Measurements from ENCODE around the gene TOMM6.
"Not testable (repeated sequence)": the region's sequence is repeated elsewhere in the genome, so short reads cannot be mapped to it uniquely, and the experiment has no call there.

TOMM6 gene

GRCh38 chr6:41763470-41763869, 24.0 kb upstream of the TOMM6 start:
- no peak for DNase-seq (ENCODE audit: low read depth in 2 of 2)

GRCh38 chr6:41766043-41766664, 21.3 kb upstream of the TOMM6 start:
- not testable (repeated sequence) for DNase-seq (ENCODE audit: low read depth in 2 of 2)

- DNase-seq (ENCODE audit: low read depth in 2 of 2) = no peak
Measured at GRCh38 chr6:41767112-41767833, 20.2 kb upstream of the TOMM6 start.

DNA sequence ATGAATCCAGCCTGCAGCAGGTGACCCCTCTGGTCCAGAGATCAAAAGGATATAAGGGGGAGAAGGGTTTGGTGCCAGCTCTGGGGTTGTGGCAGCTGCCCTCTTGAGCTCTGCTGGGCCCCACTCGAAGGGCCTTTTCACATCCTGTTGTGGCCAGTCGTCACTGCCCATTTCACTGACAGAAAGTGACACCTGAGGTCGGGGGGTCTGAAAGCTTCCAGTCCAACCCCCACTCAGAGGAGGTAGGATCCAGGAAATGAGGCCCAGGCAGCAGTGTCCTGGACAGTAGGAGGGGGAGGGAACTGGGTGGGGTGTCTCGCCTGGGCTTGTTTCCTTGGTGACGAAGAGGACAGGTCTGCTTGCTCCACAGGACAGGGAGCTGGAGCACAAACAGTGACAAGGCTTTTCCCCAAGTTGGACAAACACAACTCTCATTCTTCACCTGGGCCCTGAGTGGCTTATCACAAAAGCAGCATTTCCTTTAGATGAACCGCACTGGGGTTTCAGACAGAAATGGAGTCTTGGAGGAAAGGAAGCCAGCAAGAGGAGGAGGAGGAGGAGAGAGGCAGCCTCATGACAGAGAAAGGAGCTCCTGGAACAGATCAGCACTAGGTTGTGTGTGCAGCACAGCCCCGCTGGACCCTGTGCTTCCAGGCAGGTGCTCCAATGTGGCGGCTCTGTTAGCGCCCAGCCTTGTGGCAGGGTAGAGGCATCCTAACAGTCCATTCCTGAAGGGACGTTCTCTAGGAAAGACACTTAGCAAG, 18.8 kb upstream of the TOMM6 start:
- no peak for DNase-seq (ENCODE audit: low read depth in 2 of 2)

GRCh38 chr6:41769376-41769775, 18.1 kb upstream of the TOMM6 start:
- no peak for DNase-seq (ENCODE audit: low read depth in 2 of 2)

DNA sequence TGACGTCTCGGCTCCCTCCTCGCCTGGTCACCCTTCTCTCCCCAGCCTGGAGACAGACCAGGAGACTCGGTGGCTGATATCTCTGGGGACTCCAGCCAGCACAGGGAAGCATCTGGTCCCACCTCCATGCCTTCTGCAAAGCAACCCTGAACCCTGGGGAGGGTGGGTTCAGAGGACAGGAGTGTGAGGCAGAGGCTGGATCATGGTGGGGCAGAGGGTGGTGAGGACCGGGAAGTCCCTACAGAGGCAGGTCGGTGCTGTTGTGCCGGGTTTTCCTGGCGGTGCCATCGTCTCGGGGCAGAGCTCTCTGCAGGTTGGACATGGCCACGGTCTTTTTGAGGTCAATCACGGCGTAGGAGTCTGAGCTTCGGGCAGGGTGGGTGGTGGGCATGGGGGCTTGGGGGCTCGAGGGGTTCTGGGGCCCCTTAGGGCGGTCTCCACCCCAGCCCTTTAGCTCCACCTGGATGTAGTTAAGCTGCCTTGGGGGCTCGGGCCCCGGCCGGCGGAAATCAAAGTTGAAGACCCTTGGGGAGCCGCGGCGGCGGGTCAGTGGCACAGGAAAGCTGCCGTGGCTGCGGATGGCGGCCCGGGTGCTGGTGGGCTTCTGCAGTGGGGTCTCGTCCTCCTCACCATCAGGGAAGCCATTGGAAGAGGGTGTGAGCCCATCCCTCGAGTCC, 17.0 kb upstream of the TOMM6 start:
- DNase-seq (ENCODE audit: low read depth in 2 of 2) = no peak

DNA sequence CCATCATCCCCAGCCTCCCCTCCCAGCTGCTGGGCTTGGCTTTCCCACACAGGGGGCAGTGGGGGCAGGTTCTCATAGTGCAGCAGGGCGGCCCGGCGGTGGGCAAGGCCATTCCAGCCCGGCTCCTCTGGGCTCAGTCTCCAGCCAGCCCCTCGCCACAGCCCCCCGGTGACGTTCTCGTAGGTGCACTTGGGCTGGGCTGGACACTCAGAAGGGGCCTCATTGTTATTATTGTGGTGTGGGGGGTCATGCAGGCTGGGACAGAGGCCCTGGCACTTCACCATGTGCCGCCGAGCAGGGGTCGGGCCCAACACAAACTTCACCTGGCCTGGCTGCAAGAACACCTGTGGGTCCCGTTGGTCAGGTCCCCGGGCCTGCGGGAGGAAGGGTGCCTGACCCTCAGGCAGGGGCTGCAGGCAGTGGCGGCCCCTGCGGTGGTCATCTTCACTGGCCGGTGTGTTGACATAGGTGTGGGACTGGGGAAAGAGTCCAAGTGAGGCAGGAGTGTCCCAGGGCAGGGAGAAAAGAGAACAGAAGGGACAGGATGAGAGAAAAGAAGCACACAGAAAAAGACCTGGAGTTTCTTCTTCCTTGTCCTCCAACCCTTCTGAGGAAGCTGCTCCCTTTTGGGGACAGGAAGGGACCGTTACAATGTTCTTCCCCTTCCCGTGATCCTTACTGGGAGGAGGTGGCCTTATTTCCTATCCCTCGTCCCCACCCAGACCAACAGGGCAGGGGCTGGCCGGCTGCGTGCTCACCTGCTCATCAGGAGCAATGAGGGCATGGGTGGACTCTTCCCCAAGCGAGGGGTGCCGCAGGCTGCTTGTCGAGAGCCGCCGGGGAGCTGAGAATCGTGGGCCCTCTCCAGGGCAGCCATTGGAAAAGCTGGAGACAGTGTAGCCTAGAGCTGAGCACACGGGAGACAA, 16.2 kb upstream of the TOMM6 start:
- DNase-seq (ENCODE audit: low read depth in 2 of 2) = no peak

GRCh38 chr6:41774841-41775240, 12.7 kb upstream of the TOMM6 start:
- no peak for DNase-seq (ENCODE audit: low read depth in 2 of 2)

DNA sequence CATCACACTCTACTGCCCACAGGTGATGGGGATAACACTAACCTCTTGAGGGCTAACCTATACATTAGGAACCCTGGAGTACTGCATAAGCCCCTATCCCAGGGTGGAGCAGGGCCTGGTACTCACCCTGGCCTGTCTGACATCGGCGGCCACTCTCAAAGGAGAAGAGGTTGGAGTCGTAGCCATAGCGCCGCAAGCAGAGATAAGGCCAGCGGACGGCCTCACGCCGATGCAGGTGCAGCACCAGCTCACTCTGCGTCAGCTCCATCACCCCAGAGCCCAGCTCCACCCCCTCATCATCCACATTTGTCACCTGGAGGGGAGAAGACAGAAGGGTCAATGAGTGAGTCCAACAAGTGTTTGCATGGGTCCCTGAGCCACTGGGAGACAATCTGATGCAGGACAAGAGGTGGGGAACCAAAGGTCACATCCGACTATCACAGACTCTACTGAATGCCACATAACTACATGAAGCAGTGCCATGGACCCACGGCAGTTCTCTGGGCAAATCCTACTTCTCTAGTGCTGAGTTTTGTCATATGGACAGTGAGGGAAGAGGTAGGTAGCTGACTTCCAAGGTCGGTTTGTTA, 12.1 kb upstream of the TOMM6 start:
- DNase-seq (ENCODE audit: low read depth in 2 of 2) = no peak

GRCh38 chr6:41777551-41778285, 9.8 kb upstream of the TOMM6 start:
- no peak for DNase-seq (ENCODE audit: low read depth in 2 of 2)

DNA sequence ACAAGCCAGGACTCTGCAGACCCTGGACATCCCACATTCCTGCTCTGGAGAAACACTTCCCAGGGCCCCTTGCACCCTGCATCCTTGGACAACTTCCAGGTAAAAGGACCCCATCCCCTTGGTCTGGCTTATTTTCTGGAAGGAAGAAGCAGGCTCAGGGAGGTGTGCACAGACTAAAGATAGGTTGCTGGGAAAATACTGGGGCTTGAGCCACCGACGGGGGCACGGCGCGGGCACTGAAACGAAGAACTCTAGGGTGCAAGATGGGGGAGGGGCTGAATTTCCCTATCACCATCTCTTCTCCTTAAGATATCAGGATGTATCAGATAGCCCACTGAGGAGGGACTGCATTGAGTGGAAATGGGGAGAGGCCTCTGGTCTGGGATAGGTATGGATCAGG, 8.6 kb upstream of the TOMM6 start:
- no peak for DNase-seq (ENCODE audit: low read depth in 2 of 2)

DNA sequence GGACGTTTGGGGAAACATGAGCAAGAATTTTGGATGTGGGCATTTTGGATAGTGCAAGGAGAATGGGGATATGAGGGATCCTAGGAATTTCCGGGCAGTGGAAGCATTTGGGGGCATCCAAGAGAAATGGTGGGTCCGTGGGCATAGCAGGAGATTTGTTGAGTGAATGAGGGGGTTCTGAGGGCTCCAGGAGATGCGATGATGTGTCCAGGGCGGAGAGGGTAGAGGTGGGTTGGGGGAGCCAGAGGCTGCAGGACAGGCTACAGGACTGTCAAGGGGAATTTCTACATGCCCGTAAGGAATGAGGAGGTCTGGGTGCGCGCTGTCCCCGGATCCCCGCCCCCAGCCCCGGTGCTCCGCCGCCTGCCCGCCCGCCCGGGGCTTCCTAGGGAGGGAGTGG, 8.2 kb upstream of the TOMM6 start:
- no peak for DNase-seq (ENCODE audit: low read depth in 2 of 2)

DNA sequence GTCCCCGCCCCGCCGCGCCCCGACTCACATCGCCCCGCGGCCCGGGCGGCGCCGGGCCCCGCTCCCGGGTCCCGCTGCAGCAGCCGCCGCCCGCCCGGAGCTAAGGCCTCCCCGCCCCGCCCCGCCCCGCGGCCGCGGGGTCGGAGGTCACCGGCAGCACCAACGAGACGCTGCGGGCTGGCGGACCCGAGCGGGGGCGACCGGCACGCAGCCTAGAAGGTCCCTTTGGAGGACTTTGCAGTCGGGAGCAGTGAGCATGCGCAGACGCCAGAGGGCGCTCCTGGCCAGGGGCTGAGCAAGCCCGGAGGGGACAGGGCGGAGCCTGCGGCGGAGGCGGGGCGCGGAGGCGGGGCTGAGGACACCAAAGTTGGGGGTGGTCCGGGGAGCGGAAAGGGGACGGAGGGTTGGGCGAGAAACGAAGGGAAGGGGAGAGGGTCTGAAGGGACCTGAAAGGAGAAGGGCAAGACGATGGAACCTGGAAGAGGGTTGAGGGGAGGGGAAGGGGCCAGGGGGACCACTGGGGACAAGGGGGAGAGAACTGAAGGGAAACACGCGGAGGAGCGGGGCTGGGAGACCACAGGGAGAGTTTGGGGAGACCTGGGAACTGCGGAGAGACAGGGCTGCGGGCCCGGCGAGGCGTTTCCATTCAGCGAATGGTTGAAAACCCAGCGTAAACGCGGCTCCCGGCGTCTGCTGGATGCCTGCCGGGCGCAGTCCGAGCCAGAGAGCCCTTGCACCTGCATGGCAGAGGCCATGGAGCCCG, 7.5 kb upstream of the TOMM6 start, which contains the start of gene FRS3:
FRS3 (minus strand) TSS at position 113 of the 763 bp plus-strand sequence. CDS start 2,913 bp downstream, outside the sequence.
- peak; percentile 100 for DNase-seq (ENCODE audit: low read depth in 2 of 2)

- no peak for DNase-seq (ENCODE audit: low read depth in 2 of 2)
Measured at GRCh38 chr6:41780551-41781365, 6.7 kb upstream of the TOMM6 start, which contains the start of gene PRICKLE4. PRICKLE4 (plus strand) TSS chr6:41780782; CDS start chr6:41783474, 2,692 bp downstream.

GRCh38 chr6:41781366-41781730, 6.1 kb upstream of the TOMM6 start:
- DNase-seq (ENCODE audit: low read depth in 2 of 2) = no peak

DNA sequence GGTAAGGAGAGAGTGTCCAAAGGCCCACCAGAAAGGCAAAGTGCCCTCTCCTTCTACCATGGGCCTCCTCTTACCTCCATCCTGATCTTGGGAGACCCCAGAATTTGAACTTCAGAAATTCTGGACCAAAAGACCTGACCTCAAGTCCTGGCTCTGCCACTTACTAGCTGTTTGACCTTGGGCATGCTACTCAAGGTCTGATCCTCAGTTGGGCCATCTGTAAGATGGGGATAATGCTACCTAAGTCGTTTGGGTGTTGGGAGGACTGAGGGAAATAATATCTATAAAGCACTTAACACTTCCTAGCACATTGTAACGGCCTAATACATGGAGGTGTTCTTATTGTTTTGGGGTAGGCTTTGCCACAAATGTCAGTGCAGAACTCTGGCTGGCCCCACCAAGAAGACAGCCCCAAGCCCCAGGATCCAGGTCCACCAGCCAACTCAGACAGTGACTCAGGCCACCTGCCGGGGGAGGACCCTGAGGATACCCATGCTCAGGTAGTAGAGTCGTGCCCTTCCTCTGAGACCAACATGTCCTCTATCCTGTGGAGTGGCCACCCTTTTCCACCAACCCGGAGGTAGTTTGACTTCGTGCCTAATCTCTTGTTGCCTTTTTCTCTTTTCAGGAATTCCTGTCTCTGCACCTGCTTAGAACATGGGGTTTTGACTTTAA, 4.3 kb upstream of the TOMM6 start:
- DNase-seq (ENCODE audit: low read depth in 2 of 2) = no peak

DNA sequence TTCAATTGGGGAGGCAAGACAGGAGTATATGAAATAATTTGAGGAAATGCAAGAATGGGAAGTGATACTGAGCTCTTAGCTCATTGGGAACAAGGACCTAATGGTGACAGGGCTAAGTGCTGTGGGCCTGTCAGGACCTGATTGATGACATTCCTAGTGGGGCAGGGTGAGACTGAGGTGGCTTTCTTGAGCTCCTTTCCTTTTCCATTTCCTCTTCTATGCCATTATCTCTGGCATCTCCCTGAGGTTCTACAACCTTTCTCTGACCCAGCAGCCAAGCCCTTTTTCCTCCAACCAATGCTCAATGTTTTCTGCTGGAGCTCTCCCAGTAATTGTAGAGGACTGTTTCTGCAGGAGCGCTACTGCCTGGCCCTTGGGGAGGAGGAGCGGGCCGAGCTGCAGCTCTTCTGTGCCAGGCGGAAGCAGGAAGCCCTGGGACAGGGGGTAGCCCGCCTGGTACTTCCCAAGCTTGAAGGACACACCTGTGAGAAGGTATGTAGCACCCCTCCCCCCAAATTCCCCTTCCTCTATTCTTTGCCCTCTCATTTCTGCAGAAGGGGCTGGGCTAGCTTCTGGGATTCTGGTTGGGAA, 2.8 kb upstream of the TOMM6 start:
- no peak for DNase-seq (ENCODE audit: low read depth in 2 of 2)

All from stimulated activated CD4-positive, alpha-beta T cell treated with anti-CD3 and anti-CD28 coated beads, Interleukin-1b, Interleukin-23, amount 100 ng/mL, for 4 hours (primary cell).